Uterus (tissue), 2 donors: ENCODE data around the gene DMRTC2.

Experiments used
- POLR2A ChIP-seq, 2 donors: fragments of 450-650 bp; IDR thresholded peaks; one replicate each; pipeline ENCODE4 v1.6.1; 2016; ENCODE audit warnings: antibody characterized with exemption in 2 of 2, mild to moderate bottlenecking in 1 of 2, moderate library complexity in 1 of 2
- TF ChIP-seq, protein P1 (sequence below), 4 experiments: fragments of 200-600 bp in 2 of 4; fragments of 450-650 bp in 2 of 4; sonication (generic) in 2 of 4; IDR thresholded peaks; one replicate each; pipeline ENCODE4 v1.5.1; 2016 to 2019; ENCODE audit warnings: antibody characterized with exemption in 4 of 4, mild to moderate bottlenecking in 2 of 4, moderate library complexity in 1 of 4

DNA sequence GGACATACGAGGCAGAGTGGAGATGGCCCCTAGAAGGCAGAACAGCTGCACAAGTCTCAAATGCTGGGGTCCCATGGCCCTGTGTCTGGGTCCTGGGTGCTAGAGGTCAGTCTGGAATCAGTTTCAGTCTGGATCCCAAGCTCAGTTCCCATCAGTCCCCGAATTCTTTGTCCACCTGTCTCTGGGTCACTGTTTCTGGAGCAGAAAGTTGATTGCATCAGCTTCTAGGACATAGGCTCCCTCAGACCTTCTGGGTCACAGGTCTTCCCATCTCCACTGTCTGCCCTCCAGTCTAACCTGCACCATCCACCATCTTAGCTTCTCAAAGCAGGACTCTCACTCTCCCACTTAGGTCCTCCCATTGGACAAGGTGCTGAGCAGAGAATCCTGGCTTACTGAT is 5.6 kb upstream of the DMRTC2 start:
- TF ChIP-seq, protein P1, sequence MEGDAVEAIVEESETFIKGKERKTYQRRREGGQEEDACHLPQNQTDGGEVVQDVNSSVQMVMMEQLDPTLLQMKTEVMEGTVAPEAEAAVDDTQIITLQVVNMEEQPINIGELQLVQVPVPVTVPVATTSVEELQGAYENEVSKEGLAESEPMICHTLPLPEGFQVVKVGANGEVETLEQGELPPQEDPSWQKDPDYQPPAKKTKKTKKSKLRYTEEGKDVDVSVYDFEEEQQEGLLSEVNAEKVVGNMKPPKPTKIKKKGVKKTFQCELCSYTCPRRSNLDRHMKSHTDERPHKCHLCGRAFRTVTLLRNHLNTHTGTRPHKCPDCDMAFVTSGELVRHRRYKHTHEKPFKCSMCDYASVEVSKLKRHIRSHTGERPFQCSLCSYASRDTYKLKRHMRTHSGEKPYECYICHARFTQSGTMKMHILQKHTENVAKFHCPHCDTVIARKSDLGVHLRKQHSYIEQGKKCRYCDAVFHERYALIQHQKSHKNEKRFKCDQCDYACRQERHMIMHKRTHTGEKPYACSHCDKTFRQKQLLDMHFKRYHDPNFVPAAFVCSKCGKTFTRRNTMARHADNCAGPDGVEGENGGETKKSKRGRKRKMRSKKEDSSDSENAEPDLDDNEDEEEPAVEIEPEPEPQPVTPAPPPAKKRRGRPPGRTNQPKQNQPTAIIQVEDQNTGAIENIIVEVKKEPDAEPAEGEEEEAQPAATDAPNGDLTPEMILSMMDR (IDR thresholded peaks at IDR 0.05), result no peak
- no peak for TF ChIP-seq POLR2A (IDR thresholded peaks at IDR 0.05)
